ENCODE measurements around the gene PDE8A.

The PDE8A gene

GRCh38 chr15:84981711-84982300 is at the start of gene PDE8A:
TSS of gene PDE8A (plus strand) at chr15:84981856. CDS start at chr15:84982163, 307 bp downstream.
- Histone ChIP-seq H3K27me3 (replicated peaks; ENCODE audit: control insufficient read depth, insufficient read depth, low read length) (no peaks in the 10 kb centered on the region), H3K4me3 (ENCODE audit: low read length) (peak within 1 kb of the TSS; percentile 92), H3K9ac (ENCODE audit: low read length) (peak within 1 kb of the TSS; percentile 86), H3K9me3 (ENCODE audit: control insufficient read depth, low read length) (no peaks in the 10 kb centered on the region), H3K4me1 (ENCODE audit: control insufficient read depth, insufficient read depth, low read length) (peaks cover 20% of the 10 kb centered on the region), H3K36me3 (ENCODE audit: control insufficient read depth, insufficient read depth, low read length, severe bottlenecking) (no peaks in the 10 kb centered on the region)
- DNase-seq (ENCODE audit: low read depth), result peak; percentile 78

- Histone ChIP-seq H3K27me3 (replicated peaks; ENCODE audit: control insufficient read depth, insufficient read depth, low read length) (no peaks in the 10 kb centered on the region), H3K4me1 (ENCODE audit: control insufficient read depth, insufficient read depth, low read length) (no peaks in the 10 kb centered on the region), H3K4me3 (ENCODE audit: low read length) (no peak overlapping the region), H3K9me3 (ENCODE audit: control insufficient read depth, low read length) (no peaks in the 10 kb centered on the region), H3K36me3 (ENCODE audit: control insufficient read depth, insufficient read depth, low read length, severe bottlenecking) (no peaks in the 10 kb centered on the region), H3K9ac (ENCODE audit: low read length) (no peak overlapping the region)
- no peak for DNase-seq (ENCODE audit: low read depth)
Measured at GRCh38 chr15:84934942-84935729, 46.5 kb upstream of the PDE8A start.

- no peaks in the 10 kb centered on the region for H3K27me3 ChIP-seq (replicated peaks; ENCODE audit: control insufficient read depth, insufficient read depth, low read length)
- H3K4me1 ChIP-seq (ENCODE audit: control insufficient read depth, insufficient read depth, low read length), result no peaks in the 10 kb centered on the region
- H3K9ac ChIP-seq (ENCODE audit: low read length), result no peak overlapping the region
- no peak overlapping the region for H3K4me3 ChIP-seq (ENCODE audit: low read length)
- H3K9me3 ChIP-seq (ENCODE audit: control insufficient read depth, low read length), result no peaks in the 10 kb centered on the region
- DNase-seq (ENCODE audit: low read depth), result no peak
- no peaks in the 10 kb centered on the region for H3K36me3 ChIP-seq (ENCODE audit: control insufficient read depth, insufficient read depth, low read length, severe bottlenecking)
Measured at GRCh38 chr15:84937144-84937543, 44.5 kb upstream of the PDE8A start.

GRCh38 chr15:84938726-84939125 is 42.9 kb upstream of the PDE8A start:
- DNase-seq (ENCODE audit: low read depth), result no peak
- H3K9me3 ChIP-seq (ENCODE audit: control insufficient read depth, low read length), result no peaks in the 10 kb centered on the region

GRCh38 chr15:84940399-84940798 is 41.3 kb upstream of the PDE8A start:
- H3K4me3 ChIP-seq (ENCODE audit: low read length), result no peak overlapping the region
- no peaks in the 10 kb centered on the region for H3K9me3 ChIP-seq (ENCODE audit: control insufficient read depth, low read length)
- H3K27me3 ChIP-seq (replicated peaks; ENCODE audit: control insufficient read depth, insufficient read depth, low read length), result no peaks in the 10 kb centered on the region
- H3K4me1 ChIP-seq (ENCODE audit: control insufficient read depth, insufficient read depth, low read length), result no peaks in the 10 kb centered on the region
- DNase-seq (ENCODE audit: low read depth), result no peak
- H3K9ac ChIP-seq (ENCODE audit: low read length), result no peak overlapping the region
- no peaks in the 10 kb centered on the region for H3K36me3 ChIP-seq (ENCODE audit: control insufficient read depth, insufficient read depth, low read length, severe bottlenecking)

More at GRCh38 chr15:84938726-84939125, 42.9 kb upstream of the PDE8A start:
- H3K9ac ChIP-seq (ENCODE audit: low read length), result no peak overlapping the region
- H3K4me3 ChIP-seq (ENCODE audit: low read length), result no peak overlapping the region
- no peaks in the 10 kb centered on the region for H3K36me3 ChIP-seq (ENCODE audit: control insufficient read depth, insufficient read depth, low read length, severe bottlenecking)
- no peaks in the 10 kb centered on the region for H3K27me3 ChIP-seq (replicated peaks; ENCODE audit: control insufficient read depth, insufficient read depth, low read length)
- no peaks in the 10 kb centered on the region for H3K4me1 ChIP-seq (ENCODE audit: control insufficient read depth, insufficient read depth, low read length)

GRCh38 chr15:84942456-84942855 is 39.2 kb upstream of the PDE8A start:
- Histone ChIP-seq H3K27me3 (replicated peaks; ENCODE audit: control insufficient read depth, insufficient read depth, low read length) (no peaks in the 10 kb centered on the region), H3K9me3 (ENCODE audit: control insufficient read depth, low read length) (no peaks in the 10 kb centered on the region), H3K9ac (ENCODE audit: low read length) (no peak overlapping the region), H3K4me1 (ENCODE audit: control insufficient read depth, insufficient read depth, low read length) (peaks cover 6% of the 10 kb centered on the region), H3K4me3 (ENCODE audit: low read length) (no peak overlapping the region), H3K36me3 (ENCODE audit: control insufficient read depth, insufficient read depth, low read length, severe bottlenecking) (no peaks in the 10 kb centered on the region)
- no peak for DNase-seq (ENCODE audit: low read depth)

GRCh38 chr15:84944311-84944710 is 37.3 kb upstream of the PDE8A start:
- no peak for DNase-seq (ENCODE audit: low read depth)
- Histone ChIP-seq H3K36me3 (ENCODE audit: control insufficient read depth, insufficient read depth, low read length, severe bottlenecking) (no peaks in the 10 kb centered on the region), H3K27me3 (replicated peaks; ENCODE audit: control insufficient read depth, insufficient read depth, low read length) (no peaks in the 10 kb centered on the region), H3K9me3 (ENCODE audit: control insufficient read depth, low read length) (no peaks in the 10 kb centered on the region), H3K4me1 (ENCODE audit: control insufficient read depth, insufficient read depth, low read length) (peaks cover 24% of the 10 kb centered on the region), H3K4me3 (ENCODE audit: low read length) (no peak overlapping the region), H3K9ac (ENCODE audit: low read length) (no peak overlapping the region)

GRCh38 chr15:84944861-84945260 is 36.8 kb upstream of the PDE8A start:
- Histone ChIP-seq H3K4me3 (ENCODE audit: low read length) (no peak overlapping the region), H3K9me3 (ENCODE audit: control insufficient read depth, low read length) (no peaks in the 10 kb centered on the region), H3K9ac (ENCODE audit: low read length) (no peak overlapping the region), H3K27me3 (replicated peaks; ENCODE audit: control insufficient read depth, insufficient read depth, low read length) (no peaks in the 10 kb centered on the region), H3K4me1 (ENCODE audit: control insufficient read depth, insufficient read depth, low read length) (peaks cover 29% of the 10 kb centered on the region), H3K36me3 (ENCODE audit: control insufficient read depth, insufficient read depth, low read length, severe bottlenecking) (no peaks in the 10 kb centered on the region)
- DNase-seq (ENCODE audit: low read depth), result no peak

GRCh38 chr15:84946772-84947489 is 34.7 kb upstream of the PDE8A start:
- no peaks in the 10 kb centered on the region for H3K36me3 ChIP-seq (ENCODE audit: control insufficient read depth, insufficient read depth, low read length, severe bottlenecking)
- no peak for DNase-seq (ENCODE audit: low read depth)
- H3K4me3 ChIP-seq (ENCODE audit: low read length), result no peak overlapping the region
- H3K9ac ChIP-seq (ENCODE audit: low read length), result no peak overlapping the region
- no peaks in the 10 kb centered on the region for H3K27me3 ChIP-seq (replicated peaks; ENCODE audit: control insufficient read depth, insufficient read depth, low read length)
- H3K4me1 ChIP-seq (ENCODE audit: control insufficient read depth, insufficient read depth, low read length), result peaks cover 37% of the 10 kb centered on the region
- H3K9me3 ChIP-seq (ENCODE audit: control insufficient read depth, low read length), result no peaks in the 10 kb centered on the region

- peaks cover 37% of the 10 kb centered on the region for H3K4me1 ChIP-seq (ENCODE audit: control insufficient read depth, insufficient read depth, low read length)
- peak overlapping the region; percentile 32 for H3K9ac ChIP-seq (ENCODE audit: low read length)
- peak; percentile 88 for DNase-seq (ENCODE audit: low read depth)
- H3K9me3 ChIP-seq (ENCODE audit: control insufficient read depth, low read length), result no peaks in the 10 kb centered on the region
- H3K36me3 ChIP-seq (ENCODE audit: control insufficient read depth, insufficient read depth, low read length, severe bottlenecking), result no peaks in the 10 kb centered on the region
- H3K4me3 ChIP-seq (ENCODE audit: low read length), result peak overlapping the region; percentile 37
- no peaks in the 10 kb centered on the region for H3K27me3 ChIP-seq (replicated peaks; ENCODE audit: control insufficient read depth, insufficient read depth, low read length)
Measured at GRCh38 chr15:84947947-84948830, 33.5 kb upstream of the PDE8A start.
